Smooth muscle cell of the brain vasculature (primary cell): ENCODE measurements around the gene TPK1.
A peak's percentile ranks its signal among the peaks of the same experiment; 100 is the strongest.
"Not testable (repeated sequence)": the region's sequence is repeated elsewhere in the genome, so short reads cannot be mapped to it uniquely, and the experiment has no call there.

Experiments
- DNase-seq: peaks from one replicate; pipeline ENCODE4 v3.0.0-alpha.2; 2012; ENCODE audit warnings: low read depth, low spot score

TPK1 gene

DNA sequence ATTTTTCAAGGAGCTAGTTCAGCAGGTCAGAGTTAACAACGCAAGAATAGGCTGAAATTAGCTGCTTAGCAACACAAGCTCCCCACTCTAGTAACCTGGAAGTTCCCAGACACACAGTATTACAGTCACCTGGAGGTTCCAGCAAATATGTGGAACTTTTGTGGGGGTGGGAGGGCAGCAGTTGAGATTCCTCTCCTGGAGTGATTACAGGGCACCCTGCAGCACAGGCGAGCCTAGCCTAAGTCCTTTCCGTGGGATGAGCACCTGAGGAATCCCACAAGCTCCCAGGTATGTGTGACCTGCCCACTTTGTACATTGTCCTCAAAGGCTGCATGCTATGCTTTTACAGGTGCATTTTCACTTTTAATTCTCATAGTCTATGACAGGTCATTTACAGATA is 13.6 kb downstream of the TPK1 start:
- no peak for DNase-seq

DNA sequence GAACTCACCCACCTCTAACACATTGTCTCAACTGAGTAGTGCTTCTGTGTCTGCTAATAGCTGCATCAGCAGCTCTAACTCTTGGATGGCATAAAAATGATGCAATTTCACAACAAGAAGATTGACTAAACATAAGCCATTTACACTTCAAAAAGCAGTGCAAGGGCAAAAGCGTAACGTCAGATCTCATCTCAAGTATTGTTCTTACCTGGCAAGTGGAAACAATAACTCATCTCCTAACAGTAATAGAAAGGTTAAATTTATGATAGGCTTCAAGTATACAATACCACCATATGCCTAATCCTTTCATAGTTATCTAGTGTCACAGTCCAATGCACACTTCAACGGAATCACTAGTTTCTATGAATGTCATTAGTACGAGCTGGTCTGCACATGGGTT is 14.8 kb downstream of the TPK1 start:
- DNase-seq: no peak

DNA sequence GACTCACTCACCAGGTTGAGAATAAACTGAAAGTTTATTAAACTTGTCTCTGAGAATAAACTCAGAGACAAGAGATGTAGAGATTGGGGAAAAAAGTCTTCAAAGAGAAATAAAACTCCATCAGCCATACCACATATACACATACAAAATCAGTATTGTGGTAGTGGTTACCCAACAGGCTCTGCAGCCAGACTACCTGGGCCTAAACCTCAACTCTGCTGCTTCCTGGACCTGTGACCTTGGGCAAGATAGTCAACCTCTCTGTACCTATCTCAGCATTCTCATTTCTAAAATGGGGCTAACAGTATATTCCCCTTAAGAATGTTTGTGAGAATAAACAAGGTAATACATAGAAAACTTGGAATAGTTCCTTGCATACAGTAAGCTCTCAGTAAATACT is 15.3 kb downstream of the TPK1 start:
- no peak for DNase-seq

DNA sequence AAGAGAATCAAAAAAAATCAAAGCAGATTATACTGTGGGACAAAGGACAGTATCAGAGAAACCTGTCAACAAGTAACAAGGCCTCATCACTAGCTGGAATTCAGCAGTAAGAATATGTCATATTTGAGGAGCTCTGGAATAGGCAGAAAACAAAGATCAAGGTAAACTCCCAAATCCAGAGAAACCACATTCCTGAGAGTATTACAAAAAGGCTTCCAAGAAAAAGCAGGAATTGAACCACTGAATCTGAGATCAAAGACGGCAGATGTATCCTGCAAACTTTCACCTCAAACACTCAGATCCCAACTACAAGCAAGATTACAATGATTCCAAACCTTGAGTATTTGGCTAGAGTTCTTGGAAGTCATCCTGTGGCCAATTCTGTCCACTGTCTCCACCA is 16.3 kb downstream of the TPK1 start:
- no peak for DNase-seq

DNA sequence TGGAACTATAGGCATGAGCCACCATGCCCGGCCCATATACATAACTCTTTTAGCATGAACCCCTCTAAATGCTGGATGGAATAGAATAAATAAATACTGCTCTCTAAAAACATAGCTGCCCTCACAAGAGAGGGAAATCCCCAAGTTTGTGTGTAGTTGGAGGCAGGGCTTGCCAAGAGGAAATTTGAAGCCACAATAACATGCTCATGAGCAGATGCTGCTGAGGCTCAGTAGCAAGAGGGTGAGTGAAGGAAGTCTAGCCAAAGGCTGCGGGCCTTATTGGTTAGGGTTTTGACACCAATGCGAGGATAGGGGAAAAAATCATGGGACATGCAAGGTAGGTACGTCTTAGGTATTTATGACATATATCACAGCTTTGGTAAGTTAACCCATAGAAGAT is 17.3 kb downstream of the TPK1 start:
- peak; percentile 15 for DNase-seq

DNA sequence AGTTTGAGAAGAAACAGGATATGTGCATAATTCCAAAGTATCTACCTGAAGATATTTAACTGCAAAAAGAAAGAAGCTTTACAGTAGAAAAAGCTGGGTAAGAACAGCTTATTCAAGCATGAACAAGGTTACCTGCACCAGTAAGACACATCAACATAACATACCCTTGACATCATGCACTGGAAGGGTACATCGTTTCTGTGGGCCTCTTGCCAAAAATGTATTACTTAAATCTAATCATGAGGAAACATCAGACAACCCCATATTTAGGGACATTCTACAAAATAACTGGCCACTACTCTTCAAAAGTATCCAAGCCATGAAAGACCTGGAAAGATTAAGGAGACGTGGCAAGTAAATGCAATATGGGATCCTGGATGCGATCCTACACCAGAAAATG is 18.9 kb downstream of the TPK1 start:
- no peak for DNase-seq

DNA sequence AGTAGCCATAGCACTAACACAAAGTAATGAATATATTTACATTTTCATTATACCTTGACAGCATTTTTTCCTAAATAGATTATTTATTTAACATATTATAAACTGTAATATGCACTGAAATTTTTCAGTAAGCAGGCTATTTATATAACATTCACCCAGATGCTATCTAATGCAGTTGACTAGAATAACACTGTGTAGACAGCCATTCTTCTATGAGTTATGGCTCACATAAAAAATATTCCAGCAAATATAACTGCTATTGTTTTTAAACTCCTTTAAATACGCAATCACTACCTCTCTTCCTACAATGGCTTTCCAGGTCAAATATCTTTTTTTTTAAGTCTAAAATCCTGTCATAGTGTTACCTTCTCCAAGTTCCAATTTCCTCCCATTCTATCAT is 21.6 kb downstream of the TPK1 start:
- DNase-seq: no peak

DNA sequence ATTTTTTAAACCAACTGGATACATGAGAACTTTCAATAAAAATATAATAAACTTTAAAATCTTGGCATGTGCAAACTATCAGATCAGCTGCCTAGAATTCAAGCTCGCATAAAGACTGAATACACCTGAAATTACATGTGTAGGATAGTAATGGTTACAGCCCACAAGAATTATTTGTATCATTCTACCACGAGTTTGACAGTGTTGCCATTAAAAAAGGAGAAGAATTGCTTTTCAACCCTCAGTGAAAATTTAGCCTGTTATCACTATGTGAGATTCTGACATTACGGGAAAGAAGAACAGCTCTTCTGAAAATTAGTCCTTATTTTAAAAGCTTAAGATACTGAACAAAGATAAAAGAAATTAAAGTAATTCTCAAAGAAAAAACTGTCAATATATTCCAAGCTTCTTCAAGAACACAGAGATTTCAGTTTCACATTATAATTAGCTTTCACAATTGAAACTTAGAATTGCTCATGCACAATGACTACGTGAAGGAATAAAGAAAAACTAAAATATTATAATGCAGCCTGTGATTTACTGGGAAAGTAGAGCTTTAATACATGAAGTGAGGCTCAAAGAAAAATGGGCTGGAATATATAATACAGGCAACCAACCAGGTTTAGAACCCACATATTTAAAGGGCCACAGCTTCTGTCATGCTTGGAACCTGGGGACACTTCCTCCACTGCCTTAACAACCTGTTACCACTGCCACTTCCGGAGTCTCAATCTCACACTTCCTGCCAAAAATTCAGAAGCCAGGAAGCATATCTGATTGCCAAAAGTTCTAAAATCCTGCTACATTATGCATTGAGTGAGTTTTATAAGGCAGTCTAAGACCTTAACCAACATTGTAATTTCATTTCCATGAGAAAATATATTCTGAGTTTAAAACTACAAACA is 23.2 kb downstream of the TPK1 start:
- DNase-seq: no peak

DNA sequence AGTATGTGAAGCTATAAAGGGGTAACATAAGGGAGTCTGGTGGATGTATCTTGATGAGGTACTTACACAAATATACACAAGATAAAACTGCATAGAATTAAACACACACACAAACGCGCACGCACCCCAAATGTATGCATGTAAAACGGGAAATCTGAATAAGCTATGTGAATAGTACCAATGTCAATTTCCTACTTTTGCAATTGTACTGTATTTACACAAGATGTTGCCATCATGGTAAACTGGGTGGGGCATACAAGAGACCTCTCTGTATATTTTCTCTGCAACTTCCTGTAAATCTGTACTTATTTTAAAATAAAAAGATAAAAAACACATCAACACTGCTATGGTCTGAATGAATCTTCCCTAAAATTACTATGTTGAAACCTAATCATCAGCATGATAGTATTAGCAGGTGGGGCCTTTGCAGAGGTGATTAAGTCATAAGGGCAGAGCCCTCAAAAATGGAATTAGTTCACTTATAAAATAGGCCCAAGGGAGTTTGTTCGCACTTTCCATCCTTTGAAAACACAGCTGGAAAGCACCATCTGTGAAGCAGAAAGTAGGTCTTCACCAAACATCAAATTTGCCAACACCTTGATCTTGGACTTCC is 30.1 kb downstream of the TPK1 start:
- no peak for DNase-seq

DNA sequence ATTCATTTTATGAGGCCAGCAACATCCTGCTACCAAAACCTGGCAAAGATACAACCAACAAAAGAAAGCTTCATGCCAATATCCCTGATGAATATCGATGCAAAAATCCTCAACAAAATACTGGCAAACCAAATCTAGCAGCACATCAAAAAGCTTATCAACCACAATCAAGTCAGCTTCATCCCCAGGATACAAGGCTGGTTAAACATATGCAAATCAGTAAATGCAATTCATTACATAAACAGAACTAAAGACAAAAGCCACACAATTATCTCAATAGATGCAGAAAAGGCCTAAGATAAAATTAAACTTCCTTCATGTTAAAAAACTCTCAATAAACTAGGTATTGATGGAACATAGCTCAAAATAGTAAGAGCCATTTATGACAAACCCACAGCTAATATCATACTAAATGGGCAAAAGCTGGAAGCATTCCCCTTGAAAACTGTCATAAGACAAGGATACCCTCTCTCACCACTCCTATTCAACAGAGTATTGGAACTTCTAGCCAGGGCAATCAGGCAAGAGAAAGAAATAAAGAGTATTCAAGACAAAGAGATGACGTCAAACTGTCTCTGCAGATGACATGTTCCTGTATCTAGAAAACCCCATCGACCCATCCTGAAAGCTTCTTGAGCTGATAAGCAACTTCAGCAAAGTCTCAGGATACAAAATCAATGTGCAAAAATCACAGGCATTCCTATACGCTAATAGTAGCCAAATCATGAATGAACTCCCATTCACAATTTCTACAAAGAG is 35.0 kb downstream of the TPK1 start:
- DNase-seq: not testable (repeated sequence)

DNA sequence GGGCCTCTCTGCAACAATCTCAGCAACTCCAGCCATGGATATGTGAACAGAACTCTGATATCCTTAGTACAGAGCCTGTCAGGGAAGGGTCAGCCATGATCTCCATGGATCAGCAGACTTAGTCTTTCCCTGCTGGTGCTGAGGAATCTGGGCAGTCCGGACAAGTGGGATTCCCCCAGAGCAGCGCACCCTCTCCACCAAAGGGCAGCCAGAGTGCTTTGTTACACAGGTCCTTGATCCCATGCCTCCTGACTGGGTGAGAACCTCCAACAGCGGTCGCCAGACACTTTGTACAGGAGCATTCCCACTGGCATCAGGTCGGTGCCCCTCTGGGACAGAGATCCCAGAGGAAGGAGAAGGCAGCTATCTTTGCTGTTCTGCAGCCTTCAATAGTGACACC is 38.9 kb downstream of the TPK1 start:
- DNase-seq: no peak

DNA sequence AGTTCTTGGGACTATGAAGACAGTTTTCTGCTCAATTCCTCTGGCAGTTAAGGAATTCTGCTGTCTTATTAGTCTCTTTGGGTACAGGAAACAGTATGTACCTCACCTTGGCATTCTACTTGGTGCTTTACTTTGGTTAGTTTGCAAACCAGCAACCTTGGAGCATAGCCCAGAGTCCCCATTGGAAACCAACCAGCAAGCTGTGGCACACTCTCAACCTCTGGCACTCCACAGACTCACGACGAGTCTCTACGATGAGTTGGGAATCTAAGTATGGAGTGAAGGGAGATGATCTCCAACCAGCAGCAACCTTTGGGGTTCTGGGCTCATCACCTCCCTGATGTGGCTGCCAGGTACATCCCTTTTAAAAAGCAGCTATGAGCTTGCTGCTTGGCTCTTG is 43.8 kb downstream of the TPK1 start:
- DNase-seq: no peak

DNA sequence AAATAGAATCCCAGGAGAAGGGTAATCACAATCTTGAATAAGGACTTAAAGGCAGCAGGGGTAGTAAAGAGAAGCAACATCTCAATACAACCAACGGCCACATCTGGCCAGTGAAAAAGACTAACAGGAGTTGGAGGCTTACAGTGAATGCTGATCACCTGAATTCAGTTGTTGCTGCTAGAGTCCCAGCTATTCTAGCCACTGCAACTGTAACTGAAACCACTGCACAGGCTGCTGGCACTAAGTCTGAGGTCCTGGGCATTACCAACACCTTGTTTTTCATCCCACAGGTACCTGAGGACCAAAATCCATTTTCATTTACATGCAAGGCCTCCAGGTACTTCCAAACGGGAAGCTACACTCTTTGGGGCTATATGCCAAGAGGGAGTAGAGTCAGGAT is 44.4 kb downstream of the TPK1 start:
- DNase-seq: no peak

DNA sequence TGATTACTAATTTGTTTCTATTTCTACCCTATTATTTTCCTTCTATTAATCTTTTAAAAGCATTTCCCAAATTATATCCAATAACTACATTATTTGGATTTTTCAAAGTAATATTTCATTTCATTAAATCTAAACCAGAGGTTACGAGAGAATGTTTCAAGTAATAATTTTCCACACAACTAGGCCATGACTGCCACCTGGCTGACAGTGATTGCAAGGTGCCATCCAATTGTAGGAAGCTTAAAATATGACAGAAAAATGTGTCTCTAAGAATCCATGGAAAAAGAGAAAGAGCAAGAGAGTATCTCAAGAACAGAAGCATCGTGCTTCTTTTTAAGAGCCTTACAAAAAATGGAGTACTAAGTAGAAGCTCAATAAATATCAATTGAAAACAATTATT is 48.7 kb downstream of the TPK1 start:
- DNase-seq: no peak

DNA sequence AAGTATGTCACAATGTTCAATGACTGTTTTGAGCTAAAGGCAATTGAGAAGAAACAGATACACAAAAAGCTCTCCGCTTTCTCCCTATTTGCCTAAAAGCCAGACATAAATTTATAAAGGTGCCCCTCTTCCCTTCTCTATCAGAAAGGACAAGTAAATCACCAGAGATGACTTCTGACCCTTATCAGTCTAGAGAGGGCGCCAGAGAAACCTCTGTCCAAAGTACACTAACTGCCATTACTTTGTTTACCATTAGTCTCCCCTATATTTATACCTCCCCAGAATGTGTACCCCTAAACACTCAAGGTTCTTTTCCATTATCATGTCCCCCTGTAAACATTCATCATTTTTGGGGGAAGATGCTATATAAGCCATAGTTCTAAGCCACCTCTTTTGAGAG is 49.3 kb downstream of the TPK1 start:
- DNase-seq: no peak

DNA sequence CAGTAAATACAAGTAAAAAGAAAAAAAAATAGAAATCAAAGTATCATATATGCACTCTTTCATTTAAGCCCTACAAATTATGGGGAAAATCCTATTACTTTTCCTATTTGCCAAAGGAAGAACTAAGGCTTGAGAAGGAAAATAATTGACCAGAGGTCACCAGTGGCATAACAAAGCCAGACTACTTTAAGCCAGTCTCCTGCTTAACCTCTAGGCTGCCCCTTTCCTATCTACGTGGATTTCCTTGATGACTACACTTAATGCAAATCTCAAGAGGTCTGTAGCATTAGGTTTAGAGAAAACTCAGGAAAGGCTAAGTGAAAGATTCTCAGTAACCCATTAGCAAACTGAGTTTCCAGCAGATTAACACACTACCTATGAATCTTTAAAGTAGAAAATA is 49.8 kb downstream of the TPK1 start:
- no peak for DNase-seq

DNA sequence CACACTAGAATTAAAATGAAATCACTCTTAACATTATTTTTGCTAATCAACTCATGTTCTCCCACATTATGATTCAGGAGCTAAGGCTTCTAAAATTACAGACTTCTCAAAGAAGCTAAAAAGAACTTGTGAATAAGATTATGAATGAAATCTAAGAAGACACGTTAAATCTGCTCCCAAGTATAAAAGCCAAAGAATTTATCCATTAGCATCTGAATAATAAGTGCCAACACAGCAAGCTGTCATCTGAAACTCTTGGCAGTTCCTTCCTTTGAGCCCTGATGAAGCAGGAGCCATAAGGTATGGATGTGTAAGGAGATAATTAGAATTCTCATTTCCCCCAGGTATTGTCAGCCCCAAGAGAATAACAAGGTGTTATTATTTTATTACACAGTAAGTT is 50.3 kb downstream of the TPK1 start:
- no peak for DNase-seq

DNA sequence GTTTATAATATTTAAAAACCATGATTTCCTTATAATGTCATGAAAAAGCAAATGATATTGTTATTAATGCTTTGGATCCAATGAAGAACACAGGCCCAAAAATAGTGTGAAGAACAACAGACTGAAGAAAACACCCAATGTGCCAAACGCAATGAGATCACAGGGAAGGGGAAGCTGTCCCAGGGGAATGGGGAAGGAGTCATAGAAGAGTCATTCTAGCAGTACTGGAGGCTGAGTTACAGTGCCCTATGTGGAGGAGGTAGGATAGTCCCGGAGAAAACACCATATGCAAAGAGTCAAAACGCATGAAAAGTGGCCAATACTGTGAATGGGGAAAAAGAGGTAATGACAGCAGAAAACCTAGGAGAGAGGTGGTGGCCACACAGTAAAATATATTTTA is 50.9 kb downstream of the TPK1 start:
- DNase-seq: no peak

DNA sequence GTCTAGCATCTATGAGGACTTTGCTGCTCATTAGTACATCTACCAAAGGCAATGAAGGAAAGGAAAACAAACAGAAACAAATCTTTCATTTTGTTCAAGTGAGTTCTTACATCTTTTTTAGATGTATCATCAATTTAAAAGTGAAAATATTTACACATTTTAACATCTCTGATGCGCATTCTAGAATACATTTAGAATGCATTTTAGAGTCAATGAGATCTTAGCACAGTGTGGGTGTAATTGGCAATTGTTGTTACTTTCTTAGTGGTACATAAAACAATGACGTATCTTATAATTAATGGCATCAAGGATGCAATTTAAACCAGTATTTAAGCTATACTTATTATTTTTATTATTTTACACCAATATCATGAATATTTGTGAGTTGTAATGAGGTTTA is 51.4 kb downstream of the TPK1 start:
- DNase-seq: no peak

DNA sequence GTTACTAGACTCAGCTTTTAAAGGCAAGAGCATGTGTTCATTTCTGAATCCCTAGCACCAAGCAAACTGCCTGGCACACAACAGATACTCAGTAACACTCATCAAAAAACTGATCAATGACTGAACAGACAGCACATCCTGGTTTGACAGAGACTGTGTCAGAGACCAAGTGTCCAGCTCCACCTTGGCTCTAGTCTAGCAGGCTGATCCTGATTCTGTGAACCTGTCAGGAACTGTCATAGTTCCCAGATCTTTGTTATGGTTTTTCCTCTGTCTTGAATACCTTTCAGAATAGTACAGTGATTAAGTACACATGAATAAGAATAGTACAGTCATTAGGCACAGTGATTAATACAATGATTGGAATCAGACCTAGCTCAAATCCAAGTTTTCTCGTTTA is 53.0 kb downstream of the TPK1 start:
- no peak for DNase-seq

DNA sequence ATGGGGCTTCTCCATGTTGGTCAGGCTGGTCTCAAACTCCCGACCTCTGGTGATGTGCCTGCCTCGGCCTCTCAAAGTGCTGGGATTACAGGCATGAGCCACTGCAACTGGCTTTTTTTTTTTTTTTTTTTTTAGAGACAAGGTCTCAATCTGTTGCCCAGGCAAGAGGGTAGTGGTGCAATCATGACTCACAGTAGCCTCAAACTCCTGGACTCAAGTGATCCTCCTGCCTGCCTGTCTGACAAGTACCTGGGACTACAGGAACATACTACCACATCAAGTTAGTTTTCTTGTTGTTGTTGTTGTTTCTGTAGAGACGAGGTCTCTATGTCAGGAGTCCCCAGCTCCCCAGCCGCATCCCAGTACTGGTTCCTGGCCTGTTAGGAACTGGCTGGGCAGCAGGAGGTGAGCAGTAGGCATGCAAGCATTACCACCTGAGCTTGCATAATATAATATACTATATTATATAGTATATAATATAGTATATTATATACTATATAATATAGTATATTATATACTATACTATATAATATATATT is 55.7 kb downstream of the TPK1 start:
- DNase-seq: no peak

DNA sequence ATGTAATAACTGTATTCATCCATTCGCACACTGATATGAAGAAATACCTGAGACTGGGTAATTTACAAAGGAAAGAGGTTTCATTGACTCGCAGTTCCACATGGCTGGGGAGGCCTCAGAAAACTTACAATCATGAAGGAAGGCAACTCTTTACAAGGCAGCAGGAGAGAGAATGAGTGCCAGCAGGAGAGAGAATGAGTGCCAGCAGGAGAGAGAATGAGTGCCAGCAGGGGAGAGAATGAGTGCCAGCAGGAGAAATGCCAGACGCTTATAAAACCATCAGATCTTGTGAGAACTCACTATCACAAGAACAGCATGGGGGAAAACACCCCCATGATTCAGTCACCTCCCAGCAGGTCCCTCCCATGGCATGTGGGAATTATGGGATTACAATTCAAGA is 58.0 kb downstream of the TPK1 start:
- not testable (repeated sequence) for DNase-seq
